HG03571 (cell line): Measurements from ENCODE around the gene AMOTL1.

Source experiments
- ATAC-seq: cut with Tn5 transposase; IDR thresholded peaks from one replicate; pipeline ENCODE4 v1.9.1; 2021; ENCODE audit not compliant: unreplicated experiment

Gene AMOTL1, protein sequence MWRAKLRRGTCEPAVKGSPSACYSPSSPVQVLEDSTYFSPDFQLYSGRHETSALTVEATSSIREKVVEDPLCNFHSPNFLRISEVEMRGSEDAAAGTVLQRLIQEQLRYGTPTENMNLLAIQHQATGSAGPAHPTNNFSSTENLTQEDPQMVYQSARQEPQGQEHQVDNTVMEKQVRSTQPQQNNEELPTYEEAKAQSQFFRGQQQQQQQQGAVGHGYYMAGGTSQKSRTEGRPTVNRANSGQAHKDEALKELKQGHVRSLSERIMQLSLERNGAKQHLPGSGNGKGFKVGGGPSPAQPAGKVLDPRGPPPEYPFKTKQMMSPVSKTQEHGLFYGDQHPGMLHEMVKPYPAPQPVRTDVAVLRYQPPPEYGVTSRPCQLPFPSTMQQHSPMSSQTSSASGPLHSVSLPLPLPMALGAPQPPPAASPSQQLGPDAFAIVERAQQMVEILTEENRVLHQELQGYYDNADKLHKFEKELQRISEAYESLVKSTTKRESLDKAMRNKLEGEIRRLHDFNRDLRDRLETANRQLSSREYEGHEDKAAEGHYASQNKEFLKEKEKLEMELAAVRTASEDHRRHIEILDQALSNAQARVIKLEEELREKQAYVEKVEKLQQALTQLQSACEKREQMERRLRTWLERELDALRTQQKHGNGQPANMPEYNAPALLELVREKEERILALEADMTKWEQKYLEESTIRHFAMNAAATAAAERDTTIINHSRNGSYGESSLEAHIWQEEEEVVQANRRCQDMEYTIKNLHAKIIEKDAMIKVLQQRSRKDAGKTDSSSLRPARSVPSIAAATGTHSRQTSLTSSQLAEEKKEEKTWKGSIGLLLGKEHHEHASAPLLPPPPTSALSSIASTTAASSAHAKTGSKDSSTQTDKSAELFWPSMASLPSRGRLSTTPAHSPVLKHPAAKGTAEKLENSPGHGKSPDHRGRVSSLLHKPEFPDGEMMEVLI

DNA sequence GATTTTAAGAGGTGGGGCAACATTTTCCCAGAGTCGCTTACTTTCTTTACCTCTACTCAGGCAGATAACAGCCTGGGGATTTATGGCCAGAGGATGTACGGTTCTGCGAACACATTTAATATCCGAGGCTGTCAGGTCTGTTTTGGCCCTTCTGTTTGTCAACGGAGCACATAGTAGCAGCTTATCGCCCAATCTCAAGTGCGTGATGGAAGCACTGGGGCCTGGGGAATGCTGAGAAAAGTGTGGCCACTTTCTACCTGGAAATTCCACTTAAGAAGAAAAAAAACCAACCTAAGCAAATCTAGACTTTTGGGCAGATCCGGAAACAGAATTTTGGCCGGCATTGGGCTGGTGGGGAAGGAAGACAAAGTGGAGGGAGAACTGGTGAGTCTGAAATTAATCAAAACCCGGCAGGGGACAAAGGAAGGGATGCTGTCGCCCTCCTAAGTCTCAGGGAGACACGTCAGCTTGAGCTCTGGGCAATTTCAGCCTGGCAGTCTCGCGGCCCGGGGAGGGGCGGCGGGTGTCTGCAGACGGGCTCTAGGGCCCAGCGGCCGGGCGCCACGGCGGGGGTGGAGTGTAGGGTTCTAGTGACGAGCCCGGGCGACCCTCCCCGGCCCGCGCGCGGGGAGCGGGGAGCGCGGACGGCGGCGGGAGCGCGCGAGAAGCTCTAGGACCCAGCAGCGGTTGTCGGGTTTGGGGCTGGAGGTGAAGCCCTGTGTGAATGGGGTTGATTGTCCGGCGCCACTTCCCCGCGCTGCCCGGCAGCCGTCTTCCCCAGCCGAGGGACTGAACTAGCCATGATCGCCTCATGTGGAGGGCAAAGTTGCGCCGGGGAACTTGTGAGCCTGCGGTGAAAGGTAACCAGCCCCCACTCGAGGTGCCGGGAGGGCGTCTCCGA lies at the start of gene AMOTL1:
Gene AMOTL1, plus strand, starts transcription at position 656 of the 901 bp plus-strand sequence. Its CDS starts 156 bp downstream, at position 812.
- ATAC-seq = peak; percentile 77

DNA sequence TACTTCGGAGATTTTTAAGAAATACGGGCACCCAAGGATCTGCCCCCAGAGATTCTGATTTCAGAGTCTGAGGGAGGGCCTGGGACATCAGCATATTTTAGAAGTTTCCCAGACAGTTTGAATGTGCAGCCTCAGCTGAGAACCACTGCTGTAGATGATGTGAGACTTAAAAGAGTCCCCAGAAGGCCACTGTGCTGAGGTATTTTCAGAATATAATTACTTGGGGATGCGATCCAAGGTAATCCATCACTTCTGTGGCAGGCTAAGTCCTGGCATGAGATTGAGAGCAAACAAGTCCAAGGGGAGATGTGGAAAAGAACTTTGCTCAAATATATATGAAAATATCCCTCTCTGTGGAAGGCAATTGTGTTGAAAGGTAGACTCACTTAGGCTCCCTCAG lies 48.3 kb upstream of the AMOTL1 start:
- ATAC-seq = no peak

DNA sequence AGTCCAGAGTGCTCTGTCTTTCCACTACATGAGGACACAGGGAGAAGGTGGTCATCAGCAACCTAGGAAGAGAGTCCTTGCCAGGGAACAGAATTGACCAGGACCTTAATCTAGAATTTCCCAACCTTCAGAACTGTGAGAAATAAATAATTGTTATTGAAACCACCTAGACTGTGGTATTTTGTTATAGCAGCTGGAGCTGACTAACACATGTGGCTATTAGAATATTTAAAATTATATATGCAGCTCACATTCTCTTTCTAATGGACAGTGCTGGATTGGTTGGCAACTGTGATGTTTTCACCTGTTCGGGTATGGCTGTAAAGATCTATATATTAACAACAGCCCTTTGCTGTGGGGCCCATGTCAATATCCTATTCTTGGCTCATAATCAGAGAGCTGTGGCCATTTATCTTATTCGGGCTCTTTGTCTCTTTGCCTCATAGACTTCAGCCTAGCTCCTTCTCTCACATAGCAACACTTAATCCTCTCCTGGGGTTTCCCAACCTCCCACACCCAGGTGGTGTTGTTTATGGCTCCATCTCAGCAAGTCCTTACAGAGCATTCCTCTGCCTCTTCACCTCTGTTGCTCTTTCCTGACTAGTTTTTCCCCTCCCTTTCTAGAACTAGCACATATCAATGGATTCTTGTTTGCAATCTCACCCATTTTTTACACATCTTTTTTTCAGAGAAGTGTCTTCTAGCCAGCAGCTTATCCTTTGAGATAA lies 46.4 kb upstream of the AMOTL1 start:
- ATAC-seq = no peak

DNA sequence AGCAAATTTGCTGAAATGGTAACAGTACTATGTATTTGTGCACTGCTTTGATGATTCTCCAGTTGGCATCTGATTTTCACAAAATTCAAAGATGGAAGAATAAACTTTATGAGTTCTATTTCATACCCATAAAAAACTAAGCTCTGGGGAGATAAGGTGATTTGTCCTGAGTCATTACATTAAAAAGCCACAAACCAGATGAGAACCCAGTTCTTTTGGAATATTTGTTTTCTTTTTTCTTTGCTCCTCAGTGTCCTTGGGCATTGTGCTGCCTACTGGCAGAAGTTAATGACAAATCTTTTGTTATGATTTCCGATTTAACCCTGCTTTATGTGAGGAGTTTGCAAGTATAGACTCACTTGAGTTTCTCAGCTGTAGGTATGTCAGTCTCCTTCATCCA lies 45.4 kb upstream of the AMOTL1 start:
- no peak for ATAC-seq

DNA sequence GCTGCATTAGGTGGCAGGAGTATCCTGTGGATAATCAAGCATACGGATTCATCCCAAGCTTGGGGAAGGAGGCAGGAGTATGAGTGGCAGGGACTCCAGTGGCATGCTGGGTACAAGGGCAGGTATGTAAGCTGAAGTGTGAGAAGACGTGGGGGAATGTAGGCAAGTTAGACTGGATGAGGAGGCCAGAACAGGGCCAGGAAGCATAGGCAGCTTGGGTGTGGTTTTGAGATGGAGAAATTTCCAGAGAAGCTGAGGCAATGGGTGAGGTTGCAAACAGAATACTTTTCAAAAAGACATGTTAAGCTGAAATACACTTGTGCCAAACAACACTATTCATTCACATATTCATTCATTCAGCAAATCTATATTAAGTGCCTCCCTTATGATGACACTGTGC lies 43.1 kb upstream of the AMOTL1 start:
- no peak for ATAC-seq

DNA sequence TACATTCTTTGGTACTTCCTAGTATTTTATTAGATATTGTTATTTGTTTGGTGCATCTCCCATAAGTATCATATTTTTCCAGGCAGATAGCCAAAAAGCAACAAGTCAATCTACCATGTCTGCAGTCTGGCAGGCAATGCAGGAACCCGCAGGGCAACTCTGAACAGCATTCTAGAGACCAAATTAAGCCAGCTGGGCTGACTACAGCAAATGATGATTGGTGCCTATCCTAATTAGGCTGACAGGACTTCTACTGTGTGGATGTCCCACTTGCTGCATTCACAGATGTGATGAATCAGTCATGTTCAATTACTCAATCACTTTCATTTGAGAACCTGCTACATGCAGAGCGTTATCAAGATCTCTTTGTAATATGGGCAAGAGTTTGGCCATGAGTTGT lies 40.3 kb upstream of the AMOTL1 start:
- ATAC-seq = no peak

DNA sequence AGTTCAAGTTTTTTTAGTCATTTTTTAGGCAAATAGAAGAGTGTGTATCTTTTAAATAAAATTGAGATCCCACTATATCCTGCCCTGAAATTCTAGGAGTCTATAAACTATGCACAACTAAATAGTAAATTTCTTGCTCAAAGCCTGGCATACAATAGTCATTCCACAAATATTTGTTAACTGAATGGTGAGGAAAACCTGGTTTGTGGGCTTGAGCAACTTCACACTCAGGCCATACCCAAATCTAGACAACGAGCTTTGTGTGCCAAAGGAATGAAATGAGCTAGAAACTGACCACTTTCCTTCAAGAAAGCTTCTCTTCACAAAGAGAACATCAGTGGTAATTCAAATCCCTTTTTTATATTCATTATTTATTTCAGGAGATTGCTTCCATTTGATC lies 39.6 kb upstream of the AMOTL1 start:
- ATAC-seq = no peak

DNA sequence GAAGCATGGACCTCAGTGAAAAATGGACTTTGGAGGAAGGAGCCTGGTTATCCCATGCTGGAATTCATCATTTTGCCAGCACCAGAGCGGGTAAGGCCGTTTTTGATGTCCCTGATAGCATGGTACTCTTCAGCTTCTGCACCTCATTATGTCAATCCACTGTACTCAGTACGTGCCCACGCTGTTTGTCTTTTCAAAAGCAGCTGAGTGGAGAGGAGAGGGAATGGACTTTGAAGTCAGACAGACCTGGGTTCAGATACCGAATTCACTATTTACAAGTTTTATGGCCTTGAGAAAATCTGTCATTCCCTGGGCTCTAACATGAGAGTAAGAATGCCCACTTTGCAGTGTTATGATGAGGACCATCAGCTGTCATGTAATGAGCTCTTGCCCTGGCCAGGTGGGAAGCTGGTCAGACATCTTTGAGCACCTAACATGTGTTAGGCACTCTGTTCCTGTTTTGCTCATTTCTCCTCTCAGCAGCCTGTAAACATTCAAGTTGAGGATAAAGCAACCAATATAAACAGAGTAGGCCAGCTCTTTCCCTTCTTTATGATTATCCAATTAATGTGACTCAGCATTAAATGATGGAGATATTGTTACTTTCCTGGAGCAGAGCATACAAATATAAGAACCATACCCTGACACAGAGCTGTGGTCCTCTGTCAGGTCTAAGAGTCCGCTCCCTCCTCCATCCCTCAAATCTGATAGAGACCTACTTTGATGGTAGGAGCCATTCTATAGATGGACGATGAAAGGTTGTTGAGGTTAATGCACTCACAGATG lies 39.0 kb upstream of the AMOTL1 start:
- ATAC-seq = no peak

DNA sequence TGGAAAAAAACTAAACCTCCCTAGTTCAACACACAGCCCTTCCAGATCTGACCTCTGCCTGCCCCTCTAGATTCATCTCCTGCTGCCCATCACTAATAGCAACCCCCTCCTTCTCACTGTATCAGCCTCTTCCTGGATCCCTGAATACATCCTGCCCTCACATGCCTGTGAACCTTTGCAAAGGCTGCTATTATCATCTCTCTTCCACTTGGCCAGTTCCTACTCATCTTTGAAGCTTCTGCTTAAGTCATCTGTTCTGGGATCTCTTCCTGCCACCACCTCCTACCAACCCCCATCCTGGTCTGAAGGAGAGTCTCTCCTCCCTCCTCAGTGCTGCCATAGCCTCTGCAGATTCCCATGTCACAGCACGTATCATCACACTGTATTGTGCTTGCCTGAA lies 38.0 kb upstream of the AMOTL1 start:
- ATAC-seq = no peak

DNA sequence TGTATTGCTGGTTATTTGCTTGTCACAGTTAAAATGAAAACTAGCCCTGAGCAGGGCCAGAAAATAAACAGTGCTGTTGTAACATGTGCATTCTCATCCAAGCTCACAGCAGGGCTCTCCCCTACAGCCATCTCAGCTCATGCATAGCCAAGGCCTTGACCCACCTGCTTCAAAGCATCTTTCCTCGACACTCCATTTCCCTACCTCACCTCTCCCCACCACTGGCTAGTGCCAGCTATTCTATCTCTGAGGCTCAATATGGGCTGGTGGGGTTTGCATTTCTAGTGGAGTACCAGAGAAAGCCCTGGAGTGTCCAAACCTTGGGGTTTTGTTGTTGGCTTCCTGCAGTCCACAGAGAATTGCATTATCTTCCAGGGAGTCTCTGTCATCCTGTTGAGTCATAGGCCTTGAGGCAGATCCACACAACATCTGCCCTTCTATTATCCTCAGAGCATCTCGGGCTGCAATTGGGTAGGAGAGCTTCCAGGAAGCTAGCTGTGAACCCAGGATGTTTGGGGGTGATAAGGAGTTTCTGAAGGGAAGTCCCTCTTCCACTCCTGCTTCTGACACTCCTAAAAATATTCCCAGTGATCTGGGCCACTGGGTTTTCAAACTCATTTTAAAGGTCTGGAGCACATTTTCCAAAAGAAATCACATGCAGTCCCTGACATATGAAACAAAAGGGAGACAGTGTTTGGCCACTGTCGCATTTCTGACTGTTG lies 36.1 kb upstream of the AMOTL1 start:
- ATAC-seq = no peak

DNA sequence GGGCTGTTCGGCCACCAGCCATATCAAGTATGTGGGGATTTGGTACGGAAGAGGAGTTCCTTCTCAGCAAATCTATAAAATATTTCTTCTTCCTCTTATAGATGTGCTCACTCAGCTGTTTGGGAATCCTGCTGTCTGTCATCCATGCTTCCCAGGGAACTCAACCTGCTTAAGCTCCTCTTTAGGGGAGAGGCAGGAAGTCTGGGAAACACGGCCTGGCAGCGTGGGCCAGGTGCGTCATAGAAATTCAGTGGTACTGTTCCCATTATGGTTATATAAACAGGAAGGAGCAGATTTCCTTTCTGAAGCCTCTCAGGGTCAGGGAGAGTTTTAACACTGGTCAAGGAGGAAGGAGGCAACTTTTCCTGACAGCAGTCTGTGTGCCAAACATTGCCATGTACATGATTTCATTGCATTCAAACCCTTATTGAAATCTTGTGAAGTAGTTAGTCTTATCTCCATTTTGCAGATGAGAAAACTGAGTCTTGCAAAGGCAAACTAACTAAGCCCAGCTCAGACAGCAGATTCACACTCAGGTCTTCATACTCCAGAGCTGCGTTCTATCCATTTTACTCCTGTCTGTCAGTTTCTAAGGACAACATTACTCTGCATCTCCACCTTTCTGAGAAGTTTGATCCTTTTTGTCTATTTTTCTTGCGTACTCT lies 35.4 kb upstream of the AMOTL1 start:
- no peak for ATAC-seq

DNA sequence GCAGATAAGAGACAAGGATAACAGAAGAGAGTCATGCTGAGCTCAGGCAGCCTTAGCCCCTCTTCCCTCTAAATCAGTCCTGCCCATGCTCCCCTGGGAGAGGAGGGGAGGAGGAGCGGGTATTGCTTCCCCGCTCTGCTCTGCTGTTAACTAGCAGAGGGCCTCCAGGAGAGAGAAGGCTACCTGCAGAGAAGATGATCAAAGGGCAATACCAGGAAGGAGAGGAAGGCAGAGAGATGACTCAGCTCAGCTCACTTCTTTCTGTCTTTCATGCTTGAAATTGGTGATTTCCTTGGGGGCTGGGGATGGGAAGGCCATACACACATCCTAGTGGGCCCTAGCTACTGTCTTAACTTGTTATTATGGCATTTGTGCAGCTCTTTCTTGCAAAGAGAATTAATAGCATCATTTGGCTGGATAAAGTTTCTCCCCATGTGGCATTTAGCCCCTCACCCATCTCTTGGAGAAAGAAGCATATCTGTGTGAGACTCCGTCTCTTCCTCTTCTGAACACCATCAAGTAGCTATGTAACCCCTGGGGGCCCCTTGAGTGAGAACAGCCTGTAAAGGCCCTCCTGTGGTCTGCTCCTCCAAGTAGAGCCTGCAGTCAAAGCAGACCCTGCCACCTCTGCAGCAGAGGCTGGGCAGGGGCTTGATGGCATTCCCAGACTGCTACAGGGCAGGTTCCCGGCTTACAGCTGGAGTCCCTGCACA lies 33.4 kb upstream of the AMOTL1 start:
- ATAC-seq = no peak

DNA sequence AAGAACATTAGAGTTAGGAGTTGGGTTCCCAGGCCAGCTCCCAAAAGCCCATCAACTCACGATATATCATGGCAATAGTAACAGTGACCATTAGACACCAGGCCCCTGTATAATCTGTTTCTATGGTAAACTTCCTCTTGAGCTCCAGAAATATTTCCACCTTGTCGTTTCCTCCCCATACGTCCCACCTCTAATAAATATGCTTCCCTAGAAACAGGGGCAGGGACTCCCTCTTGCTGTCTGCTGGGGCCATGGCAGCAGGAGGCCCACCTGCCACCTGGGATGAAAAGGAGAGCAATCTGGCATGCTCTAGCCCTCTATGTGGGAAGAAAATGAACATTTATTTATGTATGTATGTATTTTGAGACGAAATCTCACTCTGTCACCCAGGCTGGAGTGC lies 32.2 kb upstream of the AMOTL1 start:
- no peak for ATAC-seq

DNA sequence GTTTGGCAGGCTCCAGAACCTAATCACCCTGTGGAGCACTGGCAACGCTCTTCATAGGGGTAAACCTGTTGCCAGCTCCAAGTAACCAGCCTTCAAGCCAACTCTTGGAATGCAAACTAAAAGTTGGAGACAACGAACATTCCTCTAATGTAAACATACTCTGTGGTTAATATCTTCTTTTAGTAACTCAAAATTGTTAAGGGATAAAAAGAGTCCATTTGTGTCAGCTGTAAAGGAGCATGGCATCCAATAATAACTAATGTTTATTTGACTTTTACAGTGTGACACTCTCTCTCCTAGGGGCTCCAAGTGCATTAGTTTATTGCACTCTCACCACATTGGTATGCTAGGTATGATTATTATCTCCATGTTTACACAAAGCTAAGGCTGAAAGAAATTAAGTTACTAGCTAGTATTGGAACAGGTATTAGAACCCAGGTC lies 31.0 kb upstream of the AMOTL1 start:
- no peak for ATAC-seq

DNA sequence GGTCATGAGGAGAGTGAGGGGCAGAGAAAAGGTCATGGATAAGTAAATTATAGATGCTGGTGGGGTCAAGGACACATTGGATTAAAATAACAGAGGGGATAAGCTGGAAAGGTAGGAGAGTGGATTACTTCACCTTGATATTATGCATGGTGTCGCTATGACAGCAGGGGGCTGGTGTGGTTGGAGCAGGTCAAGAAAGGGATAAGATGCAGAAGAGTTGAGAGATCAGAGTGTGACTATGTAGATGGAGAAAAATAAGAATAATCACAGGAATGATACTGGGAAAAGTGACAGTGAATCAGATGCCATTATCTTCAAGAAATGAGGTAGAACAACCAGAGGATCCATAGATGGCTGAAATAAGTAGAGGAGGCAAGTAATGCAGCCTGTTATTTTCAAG lies 29.4 kb upstream of the AMOTL1 start:
- no peak for ATAC-seq

DNA sequence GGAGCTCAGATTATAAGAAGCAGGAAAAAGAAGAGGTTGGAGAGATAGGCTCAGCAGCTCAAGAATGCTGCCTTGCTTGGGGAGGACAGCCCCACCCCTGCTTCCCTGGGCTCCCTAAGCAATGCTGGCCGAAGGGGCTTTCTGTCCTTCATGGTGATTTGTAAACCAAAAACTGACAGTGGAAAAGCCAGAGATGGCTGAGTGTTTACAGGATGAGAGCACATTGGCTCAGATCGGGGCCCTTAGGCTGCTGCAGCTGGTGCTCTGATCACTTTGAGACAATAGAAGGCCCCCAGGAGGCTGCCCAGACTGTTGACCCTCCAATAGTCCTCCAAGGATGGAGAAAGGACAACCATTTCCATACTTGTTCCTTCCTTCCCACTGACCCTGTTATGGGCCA lies 28.8 kb upstream of the AMOTL1 start:
- ATAC-seq = no peak
